Osteocyte (in vitro differentiated cells): ENCODE data around the gene PRR33. TPM values are rescaled to one million over a fixed set of nuclear protein-coding genes. Genes with fewer than 3 reads are reported as not detected.

ENCODE experiments used
- DNase-seq: peaks from one replicate; pipeline ENCODE4 v3.0.0; 2021; ENCODE audit warnings: mixed read lengths; ENCODE audit not compliant: unreplicated experiment; ENCODE audit errors: extremely low spot score
- H3K27ac Mint-ChIP-seq: one replicate; pipeline ENCODE4 v1.8.0; 2021; ENCODE audit warnings: mild to moderate bottlenecking, mixed read lengths; ENCODE audit not compliant: unreplicated experiment
- H3K27me3 Mint-ChIP-seq: one replicate; pipeline ENCODE4 v1.8.0; 2021; ENCODE audit warnings: mixed read lengths; ENCODE audit not compliant: unreplicated experiment
- H3K36me3 Mint-ChIP-seq: one replicate; pipeline ENCODE4 v1.8.0; 2021; ENCODE audit warnings: mixed read lengths; ENCODE audit not compliant: unreplicated experiment
- H3K4me1 Mint-ChIP-seq: one replicate; pipeline ENCODE4 v1.8.0; 2021; ENCODE audit warnings: mixed read lengths; ENCODE audit not compliant: unreplicated experiment
- H3K4me3 Mint-ChIP-seq: one replicate; pipeline ENCODE4 v1.8.0; 2021; ENCODE audit warnings: mild to moderate bottlenecking, moderate library complexity, mixed read lengths; ENCODE audit not compliant: unreplicated experiment
- H3K9me3 Mint-ChIP-seq: one replicate; pipeline ENCODE4 v1.8.0; 2021; ENCODE audit warnings: mixed read lengths; ENCODE audit not compliant: unreplicated experiment
- CTCF ChIP-seq: fragments of 200-600 bp; sonication (generic); IDR thresholded peaks from 2 replicates; pipeline ENCODE4 v1.5.0; 2021; ENCODE audit warnings: antibody characterized with exemption, mild to moderate bottlenecking, moderate library complexity
- total RNA-seq: library from RNA; stranded (reverse); gene quantifications from 2 replicates; pipeline ENCODE4 v1.2.1, GENCODE V29; 2021

PRR33 gene
- total RNA-seq, 1 donor from 2014 or later = not detected

- peak; percentile 83 for DNase-seq
- Mint-ChIP-seq H3K36me3 (peaks cover 3% of the 10 kb centered on the region), H3K27me3 (peaks cover 10% of the 10 kb centered on the region), H3K9me3 (no peaks in the 10 kb centered on the region), H3K4me1 (peaks cover 4% of the 10 kb centered on the region), H3K4me3 (no peak overlapping the region), H3K27ac (no peak overlapping the region)
- TF ChIP-seq CTCF = no peak
Observed at GRCh38 chr11:1936781-1937615, 45.3 kb upstream of the PRR33 start.

GRCh38 chr11:1936072-1936780 is 44.5 kb upstream of the PRR33 start:
- TF ChIP-seq CTCF = no peak
- H3K9me3 Mint-ChIP-seq = no peaks in the 10 kb centered on the region
- H3K4me3 Mint-ChIP-seq = no peak overlapping the region
- peak; percentile 83 for DNase-seq
- H3K27ac Mint-ChIP-seq = no peak overlapping the region
- peaks cover 10% of the 10 kb centered on the region for H3K27me3 Mint-ChIP-seq
- peaks cover 3% of the 10 kb centered on the region for H3K36me3 Mint-ChIP-seq
- H3K4me1 Mint-ChIP-seq = peaks cover 12% of the 10 kb centered on the region

DNA sequence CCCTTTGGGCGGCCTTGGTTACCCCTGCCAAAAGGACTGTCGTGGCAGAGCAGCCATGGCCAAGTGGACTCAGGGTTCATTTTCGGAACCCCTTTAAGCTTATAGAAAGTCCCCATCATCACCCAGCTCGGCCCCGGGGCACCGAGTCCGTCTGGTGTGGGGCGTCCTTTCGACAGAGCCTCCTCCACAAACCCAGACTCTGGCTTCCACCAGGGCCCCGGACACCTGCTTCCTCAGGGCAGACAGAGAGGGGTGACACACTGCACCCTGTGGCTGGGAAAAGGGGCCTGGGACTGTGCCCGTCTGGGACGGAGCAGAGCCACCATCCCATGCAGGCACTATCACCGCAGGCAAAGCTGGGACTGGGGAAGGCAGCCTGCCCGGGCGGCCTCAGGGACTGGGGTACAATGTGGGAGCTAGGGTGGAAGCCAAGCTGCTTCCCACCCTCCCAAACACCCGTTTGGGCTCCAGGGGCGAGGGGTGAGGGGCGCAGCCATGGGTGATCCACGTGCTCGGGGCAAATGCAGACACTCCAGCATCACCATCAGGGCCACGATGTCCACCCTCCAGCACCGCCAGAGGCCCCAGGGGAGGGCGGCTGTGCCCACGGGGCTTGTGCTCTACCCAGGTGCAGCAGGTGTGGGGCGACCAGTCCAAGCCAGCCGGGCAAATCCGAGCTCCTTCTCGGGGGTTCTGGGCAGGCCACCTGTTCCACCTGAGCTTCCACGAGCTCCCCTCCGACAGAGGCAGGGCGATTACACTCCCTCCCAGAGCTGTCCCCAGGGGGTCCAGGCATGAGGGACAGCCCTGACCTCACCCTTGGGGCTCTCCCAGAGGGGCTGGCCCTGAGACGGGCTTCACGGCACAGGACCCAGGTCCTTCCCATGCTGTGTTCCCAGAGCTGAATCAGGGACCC is 43.7 kb upstream of the PRR33 start:
- Mint-ChIP-seq H3K27ac (no peak overlapping the region), H3K4me1 (peaks cover 14% of the 10 kb centered on the region), H3K9me3 (no peaks in the 10 kb centered on the region), H3K4me3 (no peak overlapping the region), H3K27me3 (peaks cover 10% of the 10 kb centered on the region), H3K36me3 (peaks cover 3% of the 10 kb centered on the region)
- TF ChIP-seq CTCF = no peak
- peak; percentile 83 for DNase-seq

GRCh38 chr11:1934335-1935155 is 42.9 kb upstream of the PRR33 start:
- peaks cover 3% of the 10 kb centered on the region for H3K36me3 Mint-ChIP-seq
- no peaks in the 10 kb centered on the region for H3K9me3 Mint-ChIP-seq
- no peak overlapping the region for H3K27ac Mint-ChIP-seq
- no peak overlapping the region for H3K4me3 Mint-ChIP-seq
- peaks cover 14% of the 10 kb centered on the region for H3K4me1 Mint-ChIP-seq
- H3K27me3 Mint-ChIP-seq = peaks cover 10% of the 10 kb centered on the region
- TF ChIP-seq CTCF = no peak
- peak; percentile 83 for DNase-seq
